Measurements from ENCODE around the gene DSE.

Gene DSE

DNA sequence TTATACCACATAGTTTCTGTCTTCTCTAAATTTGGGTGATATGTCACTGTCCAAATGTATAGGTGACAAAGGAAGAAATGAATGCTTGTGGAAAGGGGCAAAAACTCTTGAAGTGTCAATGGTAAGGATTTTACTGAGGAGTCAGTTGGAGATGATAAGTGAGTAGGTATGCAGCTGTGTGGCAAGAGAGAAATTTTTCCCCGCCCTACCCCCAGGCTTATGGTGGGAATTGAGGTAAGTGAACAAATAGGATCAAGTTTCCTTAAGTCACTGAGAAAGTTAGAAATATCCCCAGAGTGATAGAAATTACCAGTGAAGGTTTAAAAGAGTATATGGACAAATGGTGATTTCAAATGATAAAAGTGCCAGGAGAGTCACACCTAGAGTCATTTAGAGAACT, 11.8 kb downstream of the DSE start:
- TF ChIP-seq, protein P1, sequence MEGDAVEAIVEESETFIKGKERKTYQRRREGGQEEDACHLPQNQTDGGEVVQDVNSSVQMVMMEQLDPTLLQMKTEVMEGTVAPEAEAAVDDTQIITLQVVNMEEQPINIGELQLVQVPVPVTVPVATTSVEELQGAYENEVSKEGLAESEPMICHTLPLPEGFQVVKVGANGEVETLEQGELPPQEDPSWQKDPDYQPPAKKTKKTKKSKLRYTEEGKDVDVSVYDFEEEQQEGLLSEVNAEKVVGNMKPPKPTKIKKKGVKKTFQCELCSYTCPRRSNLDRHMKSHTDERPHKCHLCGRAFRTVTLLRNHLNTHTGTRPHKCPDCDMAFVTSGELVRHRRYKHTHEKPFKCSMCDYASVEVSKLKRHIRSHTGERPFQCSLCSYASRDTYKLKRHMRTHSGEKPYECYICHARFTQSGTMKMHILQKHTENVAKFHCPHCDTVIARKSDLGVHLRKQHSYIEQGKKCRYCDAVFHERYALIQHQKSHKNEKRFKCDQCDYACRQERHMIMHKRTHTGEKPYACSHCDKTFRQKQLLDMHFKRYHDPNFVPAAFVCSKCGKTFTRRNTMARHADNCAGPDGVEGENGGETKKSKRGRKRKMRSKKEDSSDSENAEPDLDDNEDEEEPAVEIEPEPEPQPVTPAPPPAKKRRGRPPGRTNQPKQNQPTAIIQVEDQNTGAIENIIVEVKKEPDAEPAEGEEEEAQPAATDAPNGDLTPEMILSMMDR (conservative IDR thresholded peaks at IDR 0.05; ENCODE audit: low read depth), result no peak
- no peak for DNase-seq (ENCODE audit: low spot score)
- CTCF ChIA-PET, result no interaction called here
- no peak overlapping the region for H3K27ac ChIP-seq
- POLR2A ChIA-PET (ENCODE audit: low non-redundant PET), result no interaction called here

DNA sequence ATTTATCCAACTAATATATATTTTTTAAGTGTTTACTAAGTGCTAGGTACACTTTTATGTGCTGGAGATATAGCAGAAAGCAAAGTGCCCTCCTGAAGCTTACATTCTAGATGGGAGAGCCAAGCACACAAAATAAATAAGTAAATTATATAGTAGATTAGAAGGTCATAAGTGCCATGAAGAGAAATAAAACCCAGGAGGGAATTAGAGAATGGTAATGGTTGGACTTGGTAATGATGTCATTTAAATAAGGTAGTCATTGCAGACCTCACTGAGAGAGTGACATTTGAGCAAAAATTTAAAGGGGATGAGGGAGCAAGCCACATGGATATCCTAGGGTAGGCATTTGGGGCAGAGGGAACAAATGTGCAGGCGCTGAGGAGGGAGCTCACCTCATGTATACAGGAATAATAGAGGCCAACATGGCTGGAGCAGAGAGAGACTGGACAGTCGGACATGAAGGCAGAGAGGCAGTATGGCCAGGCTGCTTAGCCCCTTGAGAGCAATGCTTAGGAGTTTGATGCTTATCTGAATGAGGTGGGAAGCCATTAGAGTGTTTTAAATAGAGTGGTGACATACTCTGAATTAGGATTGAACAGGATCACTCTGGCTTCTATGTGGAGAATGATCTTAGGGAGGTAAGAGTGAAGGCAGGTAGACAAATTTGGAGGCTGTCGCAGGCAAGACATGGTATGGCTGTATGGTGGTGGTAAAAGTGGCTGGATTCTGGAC, 14.1 kb downstream of the DSE start:
- peak overlapping the region; percentile 49 for H3K27ac ChIP-seq
- ChIA-PET POLR2A (ENCODE audit: low non-redundant PET) (no interaction called here), CTCF (interaction anchor here (0.6 kb wide), 1 partner anchor 82 kb away, joined by 3 read pairs; no protein-coding TSS in a partner anchor)
- no peak for DNase-seq (ENCODE audit: low spot score)
- TF ChIP-seq, protein P1 (conservative IDR thresholded peaks at IDR 0.05; ENCODE audit: low read depth), result no peak

DNA sequence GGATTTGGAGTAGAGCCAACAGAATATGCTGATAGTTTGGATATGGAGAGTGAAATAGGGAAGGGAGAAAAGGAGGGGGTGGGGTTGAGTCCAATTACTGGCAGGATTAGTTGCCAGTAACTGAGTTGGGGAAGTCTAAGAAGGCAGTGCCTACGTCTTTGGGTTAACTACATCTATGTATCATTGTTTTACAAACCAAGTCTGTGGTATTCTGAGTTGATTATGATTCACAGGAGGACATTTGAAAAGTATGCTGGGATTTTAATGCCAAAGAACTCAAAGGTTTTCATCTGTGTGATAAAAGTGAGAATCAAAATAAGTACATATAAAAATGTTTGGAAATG, 14.7 kb downstream of the DSE start:
- H3K27ac ChIP-seq, result no peak overlapping the region
- ChIA-PET CTCF (no interaction called here), POLR2A (ENCODE audit: low non-redundant PET) (no interaction called here)
- TF ChIP-seq, protein P1 (conservative IDR thresholded peaks at IDR 0.05; ENCODE audit: low read depth), result no peak
- DNase-seq (ENCODE audit: low spot score), result no peak

DNA sequence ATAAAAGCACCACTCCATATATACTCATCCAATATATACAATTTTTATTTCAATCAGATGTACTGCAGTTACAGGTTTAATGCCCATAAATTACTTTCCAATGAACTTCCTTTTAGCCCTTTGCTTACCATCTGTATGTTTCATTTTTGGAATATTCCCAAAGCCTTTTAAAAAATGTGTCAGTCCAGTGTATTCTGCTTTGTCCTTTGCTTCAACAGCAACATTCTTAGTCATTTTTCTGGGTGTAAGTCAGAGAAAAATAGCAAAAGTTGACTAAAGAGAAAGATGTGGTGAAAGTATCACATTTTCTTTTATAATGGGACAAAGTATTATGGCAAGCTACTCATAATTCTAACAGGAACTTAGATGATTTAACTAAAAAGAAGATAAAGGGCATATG, 15.2 kb downstream of the DSE start:
- DNase-seq (ENCODE audit: low spot score), result no peak
- POLR2A ChIA-PET (ENCODE audit: low non-redundant PET), result interaction anchor here (0.7 kb wide), 1 partner anchor 19 kb away, joined by 3 read pairs; no protein-coding TSS in a partner anchor
- CTCF ChIA-PET, result no interaction called here
- H3K27ac ChIP-seq, result no peak overlapping the region
- TF ChIP-seq, protein P1 (conservative IDR thresholded peaks at IDR 0.05; ENCODE audit: low read depth), result no peak

DNA sequence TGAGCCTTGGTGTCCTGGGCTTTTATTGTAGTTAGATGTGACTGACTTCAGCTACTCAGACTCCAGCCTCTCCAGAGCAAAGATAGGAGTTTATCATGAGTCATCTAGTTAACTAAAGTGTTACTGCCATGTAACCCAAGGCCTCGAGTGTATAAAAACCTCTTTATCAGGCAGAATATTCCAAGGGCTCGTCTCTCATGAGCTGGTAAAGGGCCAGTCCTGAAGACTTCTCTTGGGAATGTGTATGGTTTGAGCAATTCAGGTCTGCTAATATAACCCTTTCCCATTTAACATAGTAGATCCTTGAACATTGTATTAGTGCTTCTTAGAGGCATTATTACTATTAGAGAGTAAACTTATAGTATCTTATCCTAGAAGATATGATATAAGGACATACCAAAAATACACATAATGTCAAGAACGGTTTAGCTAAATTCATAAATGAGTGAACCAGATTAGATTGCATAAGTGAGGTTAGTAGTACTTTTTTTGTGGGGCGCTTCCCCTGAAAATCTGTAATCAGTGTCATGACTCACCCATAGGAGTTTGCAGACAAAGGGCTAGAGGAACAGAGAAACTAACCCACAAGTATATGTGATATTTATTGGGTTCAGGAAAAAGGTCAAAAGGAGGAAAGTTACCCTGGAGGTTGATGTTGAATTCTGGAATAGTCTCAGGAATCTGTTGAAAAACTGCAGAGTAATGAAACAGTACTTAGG, 16.0 kb downstream of the DSE start:
- DNase-seq (ENCODE audit: low spot score), result peak; percentile 58
- POLR2A ChIA-PET (ENCODE audit: low non-redundant PET), result interaction anchor here (0.7 to 0.9 kb wide), 2 partner anchors 15 to 20 kb away, joined by 3 read pairs; no protein-coding TSS in a partner anchor
- no peak overlapping the region for H3K27ac ChIP-seq
- CTCF ChIA-PET, result no interaction called here
- TF ChIP-seq, protein P1 (conservative IDR thresholded peaks at IDR 0.05; ENCODE audit: low read depth), result no peak

DNA sequence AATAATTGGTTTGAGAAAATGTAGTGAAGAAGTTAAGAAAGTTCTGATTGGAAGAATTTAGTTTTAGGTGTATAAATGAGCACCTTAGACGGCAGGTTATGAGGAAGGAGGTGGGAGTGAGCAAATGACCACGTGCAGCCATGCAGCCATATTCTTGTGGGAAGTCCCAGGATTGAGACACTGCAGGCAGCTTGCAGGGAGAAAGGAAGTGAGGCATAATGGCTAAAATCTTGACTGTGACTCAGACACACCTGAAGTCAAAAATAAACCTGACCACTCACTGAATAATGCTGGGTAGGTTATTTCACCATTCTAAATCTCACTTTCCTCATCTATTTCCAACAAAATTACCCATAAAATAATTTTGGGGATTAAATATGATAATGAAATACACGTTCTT, 16.6 kb downstream of the DSE start:
- peak overlapping the region; percentile 39; the same call in 1 of the 2 replicates for H3K27ac ChIP-seq
- ChIA-PET CTCF (no interaction called here), POLR2A (ENCODE audit: low non-redundant PET) (no interaction called here)
- DNase-seq (ENCODE audit: low spot score), result peak; percentile 75
- TF ChIP-seq, protein P1 (conservative IDR thresholded peaks at IDR 0.05; ENCODE audit: low read depth), result no peak

Data from RWPE1 (cell line).